ENCODE results near the gene KDM4C.

GRCh38 chr9:6922124-6922676 is 164.4 kb downstream of the KDM4C start:
- TF ChIP-seq CTCF (IDR thresholded peaks at IDR 0.05; ENCODE audit: insufficient read depth, low read depth, low read length): no peak
- TF ChIP-seq EZH2 (IDR thresholded peaks at IDR 0.05; ENCODE audit: insufficient read depth, low read length): no peak
